Hepatocyte (in vitro differentiated cells): ENCODE results near the gene NOL11.

Experiments used
- CTCF ChIP-seq: fragments of 200-600 bp; sonication (generic); IDR thresholded peaks from 2 replicates; pipeline ENCODE4 v1.5.1; 2016; ENCODE audit warnings: antibody characterized with exemption, mild to moderate bottlenecking; ENCODE audit not compliant: poor library complexity
- EZH2 ChIP-seq: fragments of 200-600 bp; sonication (generic); IDR thresholded peaks from 2 replicates; pipeline ENCODE4 v1.6.1; 2016; ENCODE audit warnings: antibody characterized with exemption, mild to moderate bottlenecking, borderline replicate concordance
- EZH2phosphoT487 ChIP-seq: fragments of 200-600 bp; sonication (generic); IDR thresholded peaks from one replicate; pipeline ENCODE4 v1.6.1; 2018; ENCODE audit warnings: antibody characterized with exemption, mild to moderate bottlenecking, low read depth, moderate library complexity; ENCODE audit not compliant: unreplicated experiment, severe bottlenecking

- TF ChIP-seq CTCF: no peak
- no peak for TF ChIP-seq EZH2phosphoT487
- no peak for TF ChIP-seq EZH2
Measured at GRCh38 chr17:67784364-67785121, 66.8 kb downstream of the NOL11 start.
